NCI-H446 treated with DMSO at 0.1 percent for 48 hours (cell line): Measurements from ENCODE around the gene PYCARD.
"Not testable (repeated sequence)": the region's sequence is repeated elsewhere in the genome, so short reads cannot be mapped to it uniquely, and the experiment has no call there.

ENCODE experiments used
- DNase-seq: peaks from one replicate; lab custom pipeline; 2025; lab: John Stamatoyannopoulos, UW

The PYCARD gene

GRCh38 chr16:31190818-31191444, 11.6 kb downstream of the PYCARD start:
- DNase-seq, result no peak

- DNase-seq, result no peak
Measured at GRCh38 chr16:31190061-31190460, 12.5 kb downstream of the PYCARD start.

- no peak for DNase-seq
Measured at GRCh38 chr16:31189412-31189778, 13.2 kb downstream of the PYCARD start.

- DNase-seq, result no peak
Measured at GRCh38 chr16:31188450-31189411, 13.8 kb downstream of the PYCARD start.

GRCh38 chr16:31187808-31188189, 14.8 kb downstream of the PYCARD start:
- no peak for DNase-seq

- no peak for DNase-seq
Measured at GRCh38 chr16:31186930-31187807, 15.4 kb downstream of the PYCARD start.

GRCh38 chr16:31186176-31186575, 16.4 kb downstream of the PYCARD start:
- no peak for DNase-seq

GRCh38 chr16:31185339-31185738, 17.2 kb downstream of the PYCARD start:
- no peak for DNase-seq

GRCh38 chr16:31184888-31185287, 17.7 kb downstream of the PYCARD start:
- DNase-seq, result no peak

GRCh38 chr16:31183432-31184428, 18.8 kb downstream of the PYCARD start:
- DNase-seq, result no peak

GRCh38 chr16:31182391-31182790, 20.2 kb downstream of the PYCARD start:
- no peak for DNase-seq

- DNase-seq, result no peak
Measured at GRCh38 chr16:31181102-31181830, 21.3 kb downstream of the PYCARD start.

GRCh38 chr16:31179747-31180459, 22.7 kb downstream of the PYCARD start, which contains the start of gene FUS:
TSS of gene FUS (plus strand) at chr16:31180139. CDS start at chr16:31180215, 76 bp downstream.
- peak; percentile 78 for DNase-seq

- DNase-seq, result no peak
Measured at GRCh38 chr16:31179219-31179746, 23.3 kb downstream of the PYCARD start.

- DNase-seq, result no peak
Measured at GRCh38 chr16:31177136-31177535, 25.4 kb downstream of the PYCARD start.

GRCh38 chr16:31170048-31170447, 32.5 kb downstream of the PYCARD start:
- DNase-seq, result not testable (repeated sequence)

GRCh38 chr16:31168848-31169247, 33.7 kb downstream of the PYCARD start:
- DNase-seq, result no peak

- DNase-seq, result no peak
Measured at GRCh38 chr16:31167315-31167714, 35.2 kb downstream of the PYCARD start.

GRCh38 chr16:31157136-31157535, 45.4 kb downstream of the PYCARD start:
- no peak for DNase-seq
